BE2C (cell line): Measurements from ENCODE around the gene RASGEF1C.
A peak's percentile ranks its signal among the peaks of the same experiment; 100 is the strongest.

Experiments
- DNase-seq: peaks from one replicate; pipeline ENCODE4 v3.0.0-alpha.2; 2020
- H3K27me3 ChIP-seq: fragments of 250-450 bp; sonication (Bioruptor Pico); 2 replicates; pipeline ENCODE4 v1.5.1; 2020; ENCODE audit warnings: mild to moderate bottlenecking
- H3K36me3 ChIP-seq: fragments of 250-450 bp; sonication (Bioruptor Pico); 2 replicates; pipeline ENCODE4 v1.5.1; 2020; ENCODE audit warnings: mild to moderate bottlenecking
- H3K4me1 ChIP-seq: fragments of 250-450 bp; sonication (Bioruptor Pico); 2 replicates; pipeline ENCODE4 v1.5.1; 2020
- H3K4me3 ChIP-seq: 2 replicates; pipeline ENCODE4 v1.5.1; 2011; ENCODE audit warnings: low read depth, low read length
- H3K9me3 ChIP-seq: fragments of 250-450 bp; sonication (Bioruptor Pico); 2 replicates; pipeline ENCODE4 v1.5.1; 2020
- TF ChIP-seq, protein P1 (sequence below): IDR thresholded peaks from 2 replicates; pipeline ENCODE4 v1.5.1; 2012; ENCODE audit warnings: mild to moderate bottlenecking, low read depth, low read length

RASGEF1C gene

DNA sequence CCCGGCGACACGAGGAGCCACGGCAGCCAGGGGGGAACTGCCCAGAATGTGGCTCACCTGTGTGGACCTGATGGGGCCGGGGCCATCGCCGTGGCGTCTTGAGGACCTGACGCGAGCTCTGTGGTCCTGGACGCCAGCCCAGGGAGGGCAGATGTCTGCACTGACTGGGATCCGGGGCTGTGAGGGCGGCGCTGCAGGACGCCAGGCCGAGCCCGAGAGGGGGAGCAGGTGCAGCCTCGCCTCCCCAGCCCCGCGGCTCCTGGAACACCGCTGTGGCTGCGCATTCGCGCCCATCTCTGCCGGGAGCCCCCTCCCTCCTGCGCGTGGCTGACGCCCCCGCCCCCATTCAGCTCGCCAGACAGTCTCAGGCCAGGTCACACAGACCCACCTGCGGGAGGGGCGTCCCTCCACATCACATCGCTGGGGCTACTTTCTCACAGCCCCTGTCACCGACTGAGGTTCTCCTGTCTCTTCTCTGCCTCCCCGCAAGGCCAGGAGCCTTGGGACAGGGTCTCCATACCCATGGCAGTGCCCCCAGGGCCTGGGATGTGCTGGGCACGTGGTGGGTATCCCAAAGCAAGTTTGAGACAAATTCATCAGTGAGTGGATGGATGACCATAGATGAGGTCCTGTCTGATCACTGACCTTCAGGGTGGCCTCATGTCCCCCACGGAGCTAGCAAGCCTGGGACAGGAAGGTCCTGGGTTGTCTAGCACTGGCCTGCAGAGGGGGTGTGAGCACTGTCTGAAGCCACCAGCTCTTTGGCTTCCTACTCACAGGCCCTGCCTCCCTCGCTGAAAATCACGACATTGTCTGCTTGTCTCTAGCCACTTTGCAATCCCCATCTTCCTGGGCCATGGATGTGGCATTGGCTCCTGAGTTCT is 47.3 kb downstream of the RASGEF1C start:
- no peaks in the 10 kb centered on the region; the same call in 1 of the 2 replicates for H3K9me3 ChIP-seq
- no peaks in the 10 kb centered on the region for H3K4me1 ChIP-seq
- DNase-seq: no peak
- TF ChIP-seq, protein P1, sequence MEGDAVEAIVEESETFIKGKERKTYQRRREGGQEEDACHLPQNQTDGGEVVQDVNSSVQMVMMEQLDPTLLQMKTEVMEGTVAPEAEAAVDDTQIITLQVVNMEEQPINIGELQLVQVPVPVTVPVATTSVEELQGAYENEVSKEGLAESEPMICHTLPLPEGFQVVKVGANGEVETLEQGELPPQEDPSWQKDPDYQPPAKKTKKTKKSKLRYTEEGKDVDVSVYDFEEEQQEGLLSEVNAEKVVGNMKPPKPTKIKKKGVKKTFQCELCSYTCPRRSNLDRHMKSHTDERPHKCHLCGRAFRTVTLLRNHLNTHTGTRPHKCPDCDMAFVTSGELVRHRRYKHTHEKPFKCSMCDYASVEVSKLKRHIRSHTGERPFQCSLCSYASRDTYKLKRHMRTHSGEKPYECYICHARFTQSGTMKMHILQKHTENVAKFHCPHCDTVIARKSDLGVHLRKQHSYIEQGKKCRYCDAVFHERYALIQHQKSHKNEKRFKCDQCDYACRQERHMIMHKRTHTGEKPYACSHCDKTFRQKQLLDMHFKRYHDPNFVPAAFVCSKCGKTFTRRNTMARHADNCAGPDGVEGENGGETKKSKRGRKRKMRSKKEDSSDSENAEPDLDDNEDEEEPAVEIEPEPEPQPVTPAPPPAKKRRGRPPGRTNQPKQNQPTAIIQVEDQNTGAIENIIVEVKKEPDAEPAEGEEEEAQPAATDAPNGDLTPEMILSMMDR: peak; percentile 42
- H3K4me3 ChIP-seq: no peak overlapping the region
- peaks cover 22% of the 10 kb centered on the region for H3K27me3 ChIP-seq
- no peaks in the 10 kb centered on the region for H3K36me3 ChIP-seq

DNA sequence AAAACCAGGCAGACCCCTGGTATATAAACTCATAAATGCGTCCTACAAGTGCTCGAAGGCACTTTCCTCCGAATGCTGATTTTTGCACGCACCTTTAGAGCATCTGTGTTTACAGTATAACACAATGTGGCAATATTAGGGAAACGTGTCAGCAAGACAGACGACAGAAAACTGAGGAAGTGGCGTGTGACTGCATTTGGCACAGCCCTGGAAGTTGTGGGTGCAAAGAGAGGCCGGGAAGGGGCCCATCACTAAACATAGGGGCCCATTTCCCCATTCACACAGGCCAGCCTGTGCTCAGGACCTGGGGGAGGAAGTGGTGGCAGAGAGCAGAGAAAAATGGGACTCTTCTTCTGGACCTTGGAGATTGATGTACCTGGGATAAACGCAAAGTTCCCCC is 48.2 kb downstream of the RASGEF1C start:
- DNase-seq: no peak
- no peaks in the 10 kb centered on the region; the same call in 1 of the 2 replicates for H3K9me3 ChIP-seq
- TF ChIP-seq, protein P1: no peak
- H3K36me3 ChIP-seq: no peaks in the 10 kb centered on the region
- H3K4me3 ChIP-seq: no peak overlapping the region
- H3K4me1 ChIP-seq: no peaks in the 10 kb centered on the region
- peaks cover 23% of the 10 kb centered on the region for H3K27me3 ChIP-seq

DNA sequence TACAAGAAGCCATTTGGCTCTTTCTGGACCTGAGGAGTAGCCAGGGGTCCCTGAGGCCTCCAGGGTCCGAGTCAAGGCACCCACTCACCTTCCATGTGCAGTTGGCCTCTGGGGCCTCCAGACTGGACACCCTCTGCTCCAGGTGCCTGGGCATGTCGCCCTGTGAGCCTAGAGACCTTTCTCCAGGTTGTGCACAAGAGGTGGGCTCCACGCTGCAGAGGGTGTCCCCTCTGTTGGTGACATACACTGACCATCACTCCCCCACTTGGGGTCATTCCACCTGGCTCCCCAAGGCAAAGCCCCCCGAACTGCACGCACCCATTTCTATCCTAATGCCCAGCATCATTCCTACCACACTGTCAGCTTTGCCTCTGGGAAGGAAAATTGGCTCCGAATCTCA is 48.8 kb downstream of the RASGEF1C start:
- no peak for DNase-seq
- no peaks in the 10 kb centered on the region for H3K36me3 ChIP-seq
- H3K4me3 ChIP-seq: no peak overlapping the region
- no peaks in the 10 kb centered on the region; the same call in 1 of the 2 replicates for H3K9me3 ChIP-seq
- TF ChIP-seq, protein P1: no peak
- H3K4me1 ChIP-seq: no peaks in the 10 kb centered on the region
- peaks cover 25% of the 10 kb centered on the region for H3K27me3 ChIP-seq

DNA sequence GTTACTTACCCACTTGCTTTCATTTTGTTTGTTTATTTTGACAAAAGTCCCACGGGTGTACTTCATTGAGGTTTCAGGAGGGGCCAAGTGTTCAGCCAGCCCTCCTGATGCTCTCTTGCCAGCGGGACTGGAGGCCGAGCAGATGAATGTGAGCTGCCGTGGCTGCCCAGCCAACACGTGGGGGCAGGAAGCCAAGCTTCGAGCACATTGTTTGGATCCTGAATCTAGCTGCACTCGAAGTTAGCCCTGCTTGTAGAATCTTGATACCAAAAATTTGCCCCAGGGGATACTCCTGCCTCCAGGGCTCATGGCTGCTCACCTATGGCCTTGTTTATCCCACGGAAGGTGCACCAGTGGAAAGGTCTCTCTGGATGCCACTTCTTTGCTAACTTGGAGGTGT is 49.3 kb downstream of the RASGEF1C start:
- Histone ChIP-seq H3K27me3 (peaks cover 25% of the 10 kb centered on the region), H3K36me3 (no peaks in the 10 kb centered on the region)
- DNase-seq: no peak

DNA sequence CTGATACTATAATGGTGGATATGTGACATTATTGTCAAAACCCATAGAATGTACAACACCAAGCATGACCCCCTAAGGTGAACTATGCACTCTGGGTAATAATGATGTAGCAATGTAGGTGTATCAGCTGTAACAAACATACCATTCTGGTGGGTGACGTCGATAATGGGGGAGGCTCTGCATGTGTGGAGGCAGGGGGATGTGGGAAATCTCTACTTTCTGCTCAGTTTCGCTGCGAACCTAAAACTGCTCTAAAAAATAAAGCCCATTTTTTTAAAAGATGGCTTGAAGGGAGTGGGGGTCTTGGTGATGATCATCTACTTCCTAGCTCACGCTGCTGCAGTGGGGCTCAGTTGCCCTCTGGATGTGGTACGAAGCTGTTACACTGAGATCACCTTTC is 51.1 kb downstream of the RASGEF1C start:
- DNase-seq: no peak
- peaks cover 25% of the 10 kb centered on the region for H3K27me3 ChIP-seq
- H3K9me3 ChIP-seq: no peaks in the 10 kb centered on the region; the same call in 1 of the 2 replicates
- H3K4me1 ChIP-seq: no peaks in the 10 kb centered on the region
- TF ChIP-seq, protein P1: no peak
- no peaks in the 10 kb centered on the region for H3K36me3 ChIP-seq
- H3K4me3 ChIP-seq: no peak overlapping the region

More for the DNA sequence above, 49.3 kb downstream of the RASGEF1C start:
- Histone ChIP-seq H3K4me1 (no peaks in the 10 kb centered on the region), H3K4me3 (no peak overlapping the region), H3K9me3 (no peaks in the 10 kb centered on the region; the same call in 1 of the 2 replicates)
- TF ChIP-seq, protein P1: no peak

DNA sequence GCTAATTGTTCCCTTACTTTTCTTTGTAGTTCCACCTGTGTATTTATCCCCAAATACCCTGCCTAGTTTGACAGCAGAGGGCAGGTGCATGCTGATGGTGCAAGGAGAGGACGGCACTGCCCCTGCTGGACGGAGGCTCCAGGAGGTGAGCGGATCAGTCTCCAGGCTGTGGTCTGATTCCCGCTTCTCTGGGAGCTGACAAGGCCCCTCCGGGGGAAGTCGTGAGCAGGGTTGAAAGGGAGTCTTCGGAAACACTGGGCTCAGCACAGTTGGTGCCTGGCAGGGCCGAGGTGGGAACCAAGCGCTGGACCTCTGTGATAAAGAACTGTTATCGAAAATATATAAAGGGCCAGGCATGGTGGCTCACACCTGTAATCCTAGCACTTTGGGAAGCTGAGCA is 52.9 kb downstream of the RASGEF1C start:
- no peak overlapping the region for H3K4me3 ChIP-seq
- no peak for DNase-seq
- TF ChIP-seq, protein P1: 0 out of 2 replicates have a peak, but pooled peaks have one; percentile 8
- no peaks in the 10 kb centered on the region for H3K9me3 ChIP-seq
- H3K4me1 ChIP-seq: no peaks in the 10 kb centered on the region
- peaks cover 20% of the 10 kb centered on the region for H3K27me3 ChIP-seq
- H3K36me3 ChIP-seq: no peaks in the 10 kb centered on the region
